WTC11 (cell line): ENCODE results near the gene PRKCE. TPM values are rescaled to one million over a fixed set of nuclear protein-coding genes. Genes with fewer than 3 reads are reported as not detected.

Experiments
- ATAC-seq: fragments of 200-7000 bp; cut with Tn5 transposase; 2 replicates; pipeline ENCODE4 v1.10.0; 2021; ENCODE audit warnings: mild to moderate bottlenecking, moderate library complexity
- CTCF ChIA-PET: fragments of 300-600 bp; sonication (Branson Sonifier 250); formaldehyde crosslinking; loops from one replicate; lab custom pipeline; 2021; ENCODE audit warnings: antibody characterized with exemption; lab: Charles Lee
- POLR2A ChIA-PET: fragments of 350-600 bp; sonication (Branson Sonifier 250); formaldehyde crosslinking; loops from one replicate; lab custom pipeline; 2021; ENCODE audit warnings: antibody characterized with exemption; lab: Charles Lee
- DNase-seq: peaks from one replicate; pipeline ENCODE4 v3.0.0; 2021; ENCODE audit warnings: low spot score
- H3K27ac Mint-ChIP-seq: 2 replicates; pipeline ENCODE4 v1.8.0; 2021; ENCODE audit warnings: mixed read lengths
- H3K27me3 Mint-ChIP-seq: 2 replicates; pipeline ENCODE4 v1.8.0; 2021; ENCODE audit warnings: low read depth, mild to moderate bottlenecking, moderate library complexity, mixed read lengths
- H3K36me3 Mint-ChIP-seq: 2 replicates; pipeline ENCODE4 v1.8.0; 2021; ENCODE audit warnings: mixed read lengths
- H3K4me1 Mint-ChIP-seq: 2 replicates; pipeline ENCODE4 v1.8.0; 2022; ENCODE audit warnings: mixed read lengths
- H3K4me3 Mint-ChIP-seq: 2 replicates; pipeline ENCODE4 v1.8.0; 2021; ENCODE audit warnings: mild to moderate bottlenecking, moderate library complexity, mixed read lengths
- H3K9me3 Mint-ChIP-seq: 2 replicates; pipeline ENCODE4 v1.8.0; 2021; ENCODE audit warnings: mixed read lengths
- ARID4B ChIP-seq: sonication (generic); formaldehyde crosslinking; IDR thresholded peaks from 2 replicates; pipeline ENCODE4 v1.8.0; 2023; ENCODE audit warnings: missing genetic modification reagents, mild to moderate bottlenecking, borderline replicate concordance
- CDX4 ChIP-seq: fragments of 250-450 bp; sonication (Bioruptor Pico); IDR thresholded peaks from 2 replicates; pipeline ENCODE4 v1.9.0; 2021; ENCODE audit warnings: moderate library complexity, mild to moderate bottlenecking, inconsistent platforms, borderline replicate concordance
- GABPB1 ChIP-seq: sonication (generic); formaldehyde crosslinking; IDR thresholded peaks from 2 replicates; pipeline ENCODE4 v1.8.1; 2023; ENCODE audit warnings: mild to moderate bottlenecking, missing genetic modification reagents
- JAZF1 ChIP-seq: fragments of 250-450 bp; sonication (Bioruptor Pico); IDR thresholded peaks from 2 replicates; pipeline ENCODE4 v1.9.0; 2021; ENCODE audit warnings: moderate library complexity, mild to moderate bottlenecking, inconsistent platforms
- NR1H2 ChIP-seq: sonication (generic); formaldehyde crosslinking; IDR thresholded peaks from 2 replicates; pipeline ENCODE4 v1.9.0; 2021; ENCODE audit warnings: mild to moderate bottlenecking, moderate library complexity, missing genetic modification reagents
- NR3C1 ChIP-seq: sonication (generic); formaldehyde crosslinking; conservative IDR thresholded peaks from 2 replicates; pipeline ENCODE4 v1.8.1; 2023; ENCODE audit warnings: low read depth, mild to moderate bottlenecking, missing genetic modification reagents
- TEAD4 ChIP-seq: sonication (generic); formaldehyde crosslinking; IDR thresholded peaks from 2 replicates; pipeline ENCODE4 v1.8.0; 2022; ENCODE audit warnings: mild to moderate bottlenecking, missing genetic modification reagents
- TP53 ChIP-seq: sonication (generic); formaldehyde crosslinking; IDR thresholded peaks from 2 replicates; pipeline ENCODE4 v1.8.1; 2023; ENCODE audit warnings: mild to moderate bottlenecking, missing genetic modification reagents
- ZMAT4 ChIP-seq: fragments of 250-450 bp; sonication (Bioruptor Pico); IDR thresholded peaks from 2 replicates; pipeline ENCODE4 v1.9.0; 2021; ENCODE audit warnings: mild to moderate bottlenecking
- ZNF532 ChIP-seq: fragments of 250-450 bp; sonication (Bioruptor Pico); IDR thresholded peaks from 2 replicates; pipeline ENCODE4 v1.9.0; 2021; ENCODE audit warnings: mild to moderate bottlenecking, borderline replicate concordance
- ZNF671 ChIP-seq: fragments of 250-450 bp; sonication (Bioruptor Pico); IDR thresholded peaks from 2 replicates; pipeline ENCODE4 v1.8.0; 2021; ENCODE audit warnings: mild to moderate bottlenecking
- total RNA-seq: library from RNA; stranded (reverse); gene quantifications from 3 replicates; pipeline ENCODE4 v1.2.3, GENCODE V29; 2021
- TF ChIP-seq, protein P1 (sequence below): sonication (generic); formaldehyde crosslinking; IDR thresholded peaks from 2 replicates; pipeline ENCODE4 v1.8.1; 2023; ENCODE audit warnings: mild to moderate bottlenecking, missing genetic modification reagents
- TF ChIP-seq, protein P2 (sequence below): sonication (generic); formaldehyde crosslinking; IDR thresholded peaks from 2 replicates; pipeline ENCODE4 v1.8.1; 2022; ENCODE audit warnings: low read depth, mild to moderate bottlenecking, moderate library complexity, missing genetic modification reagents, borderline replicate concordance
- TF ChIP-seq, protein P3 (sequence below): sonication (generic); formaldehyde crosslinking; IDR thresholded peaks from 2 replicates; pipeline ENCODE4 v1.8.0; 2022; ENCODE audit warnings: mild to moderate bottlenecking, missing genetic modification reagents

PRKCE gene
- total RNA-seq, 1 experiment from 2014 or later, result 5.8 TPM

DNA sequence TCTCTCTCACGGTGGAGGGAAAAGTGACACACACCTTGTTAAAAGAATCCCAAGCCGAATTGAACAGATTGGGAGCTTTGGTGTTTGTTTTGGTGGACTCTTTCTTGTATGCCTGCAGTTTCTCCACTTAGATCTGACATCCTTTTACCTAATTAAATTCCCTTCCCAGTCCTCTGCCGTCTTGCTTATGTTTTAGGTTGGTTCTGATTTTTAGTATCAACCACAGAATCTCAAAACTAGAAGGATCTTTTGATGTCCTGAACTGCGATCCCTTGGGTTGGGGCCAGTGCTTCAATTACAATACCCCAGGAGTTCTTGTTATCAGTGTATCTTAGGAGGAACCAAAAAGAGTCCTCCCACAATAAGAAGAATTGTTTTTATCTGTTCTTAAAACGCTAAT, 112.3 kb downstream of the PRKCE start:
- TF ChIP-seq GABPB1 (CRISPR knock-in tag) (no peak), ZMAT4 (CRISPR knock-in tag) (no peak), NR3C1 (no peak), TEAD4 (no peak)
- DNase-seq (no peak), ATAC-seq (no peak)
- CTCF ChIA-PET, result interaction anchor here (1.6 kb wide), 1 partner anchor 15 kb away, joined by 8 read pairs; no protein-coding TSS in a partner anchor
- Mint-ChIP-seq H3K36me3 (no peaks in the 10 kb centered on the region), H3K27me3 (no peaks in the 10 kb centered on the region), H3K4me3 (no peak overlapping the region), H3K9me3 (no peaks in the 10 kb centered on the region), H3K4me1 (peaks cover 17% of the 10 kb centered on the region), H3K27ac (no peak overlapping the region)
- POLR2A ChIA-PET, result no interaction called here

DNA sequence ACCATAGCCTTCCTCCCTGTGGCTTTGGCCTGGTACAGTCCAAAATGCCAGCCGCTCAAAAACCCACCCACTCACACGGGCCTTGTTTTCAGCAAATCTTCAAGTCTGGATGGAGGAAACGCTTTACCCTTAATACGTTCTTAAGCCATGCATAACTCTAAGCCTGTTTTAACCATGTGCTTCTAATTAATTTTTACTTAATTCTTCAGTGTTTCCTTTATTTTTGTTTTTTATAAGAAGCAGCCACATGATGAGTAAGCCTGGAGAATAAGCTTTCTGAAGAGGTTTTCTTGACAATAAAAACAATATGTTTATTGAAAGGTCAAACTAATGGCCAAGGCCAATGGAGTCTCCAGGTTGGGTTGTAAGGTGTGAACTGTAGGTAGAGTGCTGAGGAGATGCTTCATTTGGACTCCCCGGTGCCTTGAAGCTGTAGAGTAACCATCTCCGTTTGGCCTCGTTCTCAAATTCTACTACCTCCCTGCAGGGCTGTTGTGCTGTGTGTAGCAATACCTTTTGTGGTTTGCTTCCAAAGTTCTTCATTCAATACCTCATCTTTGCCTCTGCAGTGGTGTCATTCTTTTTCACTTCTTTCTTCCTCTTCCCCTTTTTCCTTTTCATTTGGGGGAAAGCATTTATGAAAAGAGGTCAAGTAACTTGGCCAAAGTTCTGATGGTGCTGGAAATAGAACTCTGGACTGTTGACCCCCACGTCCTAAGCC, 113.7 kb downstream of the PRKCE start:
- Mint-ChIP-seq H3K9me3 (no peaks in the 10 kb centered on the region), H3K27me3 (no peaks in the 10 kb centered on the region), H3K27ac (no peak overlapping the region), H3K36me3 (no peaks in the 10 kb centered on the region), H3K4me1 (peaks cover 19% of the 10 kb centered on the region), H3K4me3 (no peak overlapping the region)
- POLR2A ChIA-PET, result no interaction called here
- TF ChIP-seq JAZF1 (CRISPR knock-in tag) (no peak), TP53 (CRISPR knock-in tag) (no peak), CDX4 (CRISPR knock-in tag) (no peak), ARID4B (no peak), ZNF671 (CRISPR knock-in tag) (no peak), NR1H2 (CRISPR knock-in tag) (no peak), ZNF532 (CRISPR knock-in tag) (no peak)
- TF ChIP-seq, protein P1, sequence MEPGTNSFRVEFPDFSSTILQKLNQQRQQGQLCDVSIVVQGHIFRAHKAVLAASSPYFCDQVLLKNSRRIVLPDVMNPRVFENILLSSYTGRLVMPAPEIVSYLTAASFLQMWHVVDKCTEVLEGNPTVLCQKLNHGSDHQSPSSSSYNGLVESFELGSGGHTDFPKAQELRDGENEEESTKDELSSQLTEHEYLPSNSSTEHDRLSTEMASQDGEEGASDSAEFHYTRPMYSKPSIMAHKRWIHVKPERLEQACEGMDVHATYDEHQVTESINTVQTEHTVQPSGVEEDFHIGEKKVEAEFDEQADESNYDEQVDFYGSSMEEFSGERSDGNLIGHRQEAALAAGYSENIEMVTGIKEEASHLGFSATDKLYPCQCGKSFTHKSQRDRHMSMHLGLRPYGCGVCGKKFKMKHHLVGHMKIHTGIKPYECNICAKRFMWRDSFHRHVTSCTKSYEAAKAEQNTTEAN, result no peak
- TF ChIP-seq, protein P2, sequence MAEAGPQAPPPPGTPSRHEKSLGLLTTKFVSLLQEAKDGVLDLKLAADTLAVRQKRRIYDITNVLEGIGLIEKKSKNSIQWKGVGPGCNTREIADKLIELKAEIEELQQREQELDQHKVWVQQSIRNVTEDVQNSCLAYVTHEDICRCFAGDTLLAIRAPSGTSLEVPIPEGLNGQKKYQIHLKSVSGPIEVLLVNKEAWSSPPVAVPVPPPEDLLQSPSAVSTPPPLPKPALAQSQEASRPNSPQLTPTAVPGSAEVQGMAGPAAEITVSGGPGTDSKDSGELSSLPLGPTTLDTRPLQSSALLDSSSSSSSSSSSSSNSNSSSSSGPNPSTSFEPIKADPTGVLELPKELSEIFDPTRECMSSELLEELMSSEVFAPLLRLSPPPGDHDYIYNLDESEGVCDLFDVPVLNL (CRISPR knock-in tag), result no peak
- TF ChIP-seq, protein P3, sequence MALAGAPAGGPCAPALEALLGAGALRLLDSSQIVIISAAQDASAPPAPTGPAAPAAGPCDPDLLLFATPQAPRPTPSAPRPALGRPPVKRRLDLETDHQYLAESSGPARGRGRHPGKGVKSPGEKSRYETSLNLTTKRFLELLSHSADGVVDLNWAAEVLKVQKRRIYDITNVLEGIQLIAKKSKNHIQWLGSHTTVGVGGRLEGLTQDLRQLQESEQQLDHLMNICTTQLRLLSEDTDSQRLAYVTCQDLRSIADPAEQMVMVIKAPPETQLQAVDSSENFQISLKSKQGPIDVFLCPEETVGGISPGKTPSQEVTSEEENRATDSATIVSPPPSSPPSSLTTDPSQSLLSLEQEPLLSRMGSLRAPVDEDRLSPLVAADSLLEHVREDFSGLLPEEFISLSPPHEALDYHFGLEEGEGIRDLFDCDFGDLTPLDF, result no peak
- CTCF ChIA-PET, result interaction anchor here (1.6 kb wide), 1 partner anchor 14 kb away, joined by 8 read pairs; no protein-coding TSS in a partner anchor
- ATAC-seq (no peak), DNase-seq (no peak)
